ENCODE measurements around the gene KLF5.

The KLF5 gene

GRCh38 chr13:73060251-73061160 lies 1.7 kb downstream of the KLF5 start:
- FAIRE-seq: no peak

DNA sequence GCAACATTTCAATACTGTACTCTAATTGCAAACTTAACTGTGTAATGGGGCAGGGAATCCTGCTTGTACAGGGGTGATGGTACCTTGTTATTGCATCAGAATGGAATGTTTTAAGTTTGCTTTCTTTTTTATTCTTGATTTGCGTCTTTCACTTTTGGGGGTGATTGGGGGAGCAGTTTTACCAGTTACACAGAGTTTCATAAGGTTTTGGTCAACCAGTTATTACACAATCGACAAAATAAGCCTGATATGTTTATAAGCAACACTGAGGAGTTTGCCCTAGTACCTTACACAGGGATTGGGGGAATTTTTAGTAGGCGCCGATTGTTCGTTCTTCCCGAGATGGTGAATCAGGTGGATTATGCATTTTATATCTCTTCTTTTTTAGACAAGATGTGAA lies 2.7 kb downstream of the KLF5 start:
- FAIRE-seq: no peak

GRCh38 chr13:73061876-73062275 lies 3.1 kb downstream of the KLF5 start:
- no peak for FAIRE-seq

GRCh38 chr13:73062468-73062867 lies 3.7 kb downstream of the KLF5 start:
- FAIRE-seq: no peak

DNA sequence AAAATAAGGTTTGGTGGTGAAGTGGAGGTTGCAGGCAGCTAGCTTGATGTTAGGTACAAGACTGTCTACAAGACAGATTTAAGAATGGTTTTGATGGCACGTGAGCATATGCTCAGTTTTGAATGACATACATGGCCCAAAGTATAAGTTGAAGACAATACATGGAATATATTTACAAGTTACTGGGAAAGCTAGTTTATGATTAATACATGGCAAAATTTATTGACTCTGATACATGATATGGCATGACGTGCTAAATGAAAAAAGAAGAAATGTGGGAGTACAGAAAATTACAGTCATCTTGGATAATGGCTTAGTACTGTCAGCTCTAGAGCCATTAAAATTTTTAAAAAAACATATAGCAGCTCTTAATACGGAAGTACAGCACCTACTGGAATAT lies 4.4 kb downstream of the KLF5 start:
- FAIRE-seq: no peak

DNA sequence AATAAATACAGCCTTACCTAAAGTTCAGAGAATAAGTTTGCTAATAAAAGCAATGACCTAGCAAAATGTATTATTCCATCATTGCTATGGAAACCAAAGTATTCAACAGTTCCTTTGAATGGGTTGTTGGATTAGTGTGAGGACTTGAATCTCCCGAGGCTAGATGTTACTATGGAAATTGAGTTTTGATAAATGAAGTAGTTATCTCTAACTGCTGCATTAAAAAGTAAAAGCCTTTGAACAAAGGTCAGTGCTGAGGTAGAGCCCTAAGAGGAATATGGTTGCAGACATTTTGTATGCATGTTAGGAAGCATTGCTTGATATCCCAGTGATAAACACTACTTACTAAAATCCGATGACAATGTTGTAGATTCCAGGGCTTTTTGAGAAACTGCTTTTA lies 6.2 kb downstream of the KLF5 start:
- peak; percentile 36 for FAIRE-seq

DNA sequence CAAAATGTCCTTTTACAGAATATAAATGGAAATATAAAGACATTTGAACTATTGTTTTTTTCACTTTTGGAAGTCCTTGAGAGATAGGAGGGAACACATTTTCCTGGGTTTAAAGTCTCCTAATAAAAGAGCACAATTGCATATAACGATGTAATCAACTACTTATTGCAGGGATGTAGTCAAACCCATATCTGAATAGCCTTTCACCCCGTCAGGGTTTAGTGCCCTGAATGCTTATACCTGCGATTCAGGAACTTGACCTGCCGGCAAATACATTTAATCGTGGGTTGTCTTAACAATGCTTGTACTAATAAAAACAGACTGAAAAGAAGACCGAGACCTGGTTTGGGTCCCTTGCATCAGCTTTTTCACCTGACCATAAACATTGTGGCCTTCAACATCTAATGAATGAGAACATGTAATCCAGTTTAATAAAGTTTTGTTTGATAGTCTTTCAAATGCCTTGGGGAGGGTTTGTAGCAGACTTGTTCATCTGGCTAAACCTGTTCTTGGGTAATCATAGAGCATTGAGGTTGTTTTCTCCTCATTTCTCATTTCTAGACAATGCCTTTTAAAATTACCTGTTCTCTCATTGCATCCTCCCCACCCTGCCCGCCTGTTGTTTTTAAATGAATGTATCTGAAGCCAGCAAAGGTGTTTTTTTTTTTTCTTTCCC lies 7.0 kb downstream of the KLF5 start:
- FAIRE-seq: peak; percentile 55

DNA sequence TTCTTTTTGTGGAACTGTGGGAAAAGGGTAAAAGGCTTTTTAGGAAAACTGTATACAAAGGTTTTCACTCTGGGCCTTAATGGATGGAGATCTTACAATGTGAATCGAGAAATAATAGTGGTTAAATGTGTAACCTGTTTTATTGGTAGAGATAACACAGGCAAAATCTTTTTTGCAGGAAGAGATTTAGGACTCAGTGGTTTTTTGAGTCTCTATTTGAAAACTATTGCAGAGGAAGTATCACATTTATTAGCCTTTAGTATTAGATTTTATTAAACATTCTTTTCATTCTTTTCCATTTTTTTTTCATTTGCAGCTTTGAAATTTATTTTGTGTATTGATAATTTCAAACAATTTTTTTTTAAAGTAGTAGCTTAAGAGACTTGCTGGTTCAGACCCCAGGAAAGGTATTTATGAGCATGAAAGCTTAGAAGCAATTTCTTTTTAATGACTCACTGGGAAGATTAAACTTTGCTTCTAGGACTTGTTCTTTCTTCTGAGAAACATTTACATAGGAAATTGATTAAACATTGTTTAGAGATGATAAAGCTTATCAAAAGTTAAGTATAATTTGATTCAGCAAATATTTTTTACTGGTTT lies 10.5 kb downstream of the KLF5 start:
- FAIRE-seq: peak; percentile 21

DNA sequence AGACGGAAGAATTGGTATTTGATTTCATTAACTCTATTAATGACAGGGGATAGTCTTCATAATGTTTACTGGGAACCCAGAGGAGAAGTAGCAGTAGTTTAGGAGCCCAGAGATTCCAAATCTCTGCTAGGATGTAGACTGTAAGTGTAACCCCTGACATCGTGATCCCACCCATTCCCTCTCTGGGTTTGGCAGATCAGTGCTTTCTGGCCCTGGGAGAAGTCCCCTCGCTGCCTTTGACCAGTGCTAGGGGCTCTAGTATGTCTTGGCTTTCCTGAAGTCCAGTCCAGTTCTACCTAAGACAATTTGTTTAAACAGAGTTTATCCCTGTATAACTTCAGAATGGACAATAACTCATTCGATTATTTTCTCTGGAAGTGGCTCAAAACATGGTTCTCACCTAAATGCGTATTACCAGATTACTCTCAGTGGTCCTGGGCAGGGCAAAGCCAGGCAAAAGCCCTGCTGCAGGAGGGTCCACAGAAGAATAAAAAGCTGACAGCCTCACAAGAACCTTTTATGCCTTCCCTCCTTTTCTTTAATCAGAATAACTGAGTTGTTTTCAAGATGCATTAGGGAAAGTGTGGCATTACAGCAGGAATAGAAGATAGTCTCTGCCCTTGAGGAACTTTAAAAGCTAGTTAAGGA lies 11.8 kb downstream of the KLF5 start:
- no peak for FAIRE-seq

- no peak for FAIRE-seq
Observed at GRCh38 chr13:73072239-73072900, 13.6 kb downstream of the KLF5 start.

DNA sequence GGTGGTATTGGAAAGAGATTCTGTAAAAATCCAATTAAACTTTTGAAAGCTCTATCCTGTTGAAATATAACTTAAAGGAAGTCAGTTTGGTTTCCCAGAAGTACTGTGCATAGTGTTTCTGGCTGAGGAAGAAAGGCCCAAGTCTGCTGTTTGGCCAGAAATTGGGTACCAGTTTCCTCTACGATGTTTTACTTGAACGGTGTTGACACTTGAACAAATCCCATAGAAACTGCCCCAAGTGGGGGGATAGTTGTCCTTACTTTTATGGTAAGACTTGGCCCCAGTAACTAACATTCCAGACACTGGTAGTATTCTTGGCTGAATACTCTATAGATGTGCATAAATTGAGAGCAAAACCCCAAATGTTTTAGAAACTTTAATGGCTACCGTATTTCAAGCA lies 14.2 kb downstream of the KLF5 start:
- no peak for FAIRE-seq

GRCh38 chr13:73074014-73074413 lies 15.2 kb downstream of the KLF5 start:
- FAIRE-seq: no peak

- FAIRE-seq: no peak
Observed at GRCh38 chr13:73074926-73075325, 16.1 kb downstream of the KLF5 start.

DNA sequence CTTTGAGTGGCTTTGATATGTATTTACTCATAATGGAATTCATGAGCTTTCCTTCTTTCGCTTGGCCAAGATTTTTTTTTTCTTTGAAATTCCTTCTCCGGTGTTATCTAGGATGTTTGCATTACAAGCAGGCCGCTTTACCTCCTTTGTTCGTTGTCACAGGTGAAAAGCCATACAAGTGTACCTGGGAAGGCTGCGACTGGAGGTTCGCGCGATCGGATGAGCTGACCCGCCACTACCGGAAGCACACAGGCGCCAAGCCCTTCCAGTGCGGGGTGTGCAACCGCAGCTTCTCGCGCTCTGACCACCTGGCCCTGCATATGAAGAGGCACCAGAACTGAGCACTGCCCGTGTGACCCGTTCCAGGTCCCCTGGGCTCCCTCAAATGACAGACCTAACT lies 16.7 kb downstream of the KLF5 start:
- FAIRE-seq: no peak

- FAIRE-seq: no peak
Observed at GRCh38 chr13:73075954-73076353, 17.1 kb downstream of the KLF5 start.

DNA sequence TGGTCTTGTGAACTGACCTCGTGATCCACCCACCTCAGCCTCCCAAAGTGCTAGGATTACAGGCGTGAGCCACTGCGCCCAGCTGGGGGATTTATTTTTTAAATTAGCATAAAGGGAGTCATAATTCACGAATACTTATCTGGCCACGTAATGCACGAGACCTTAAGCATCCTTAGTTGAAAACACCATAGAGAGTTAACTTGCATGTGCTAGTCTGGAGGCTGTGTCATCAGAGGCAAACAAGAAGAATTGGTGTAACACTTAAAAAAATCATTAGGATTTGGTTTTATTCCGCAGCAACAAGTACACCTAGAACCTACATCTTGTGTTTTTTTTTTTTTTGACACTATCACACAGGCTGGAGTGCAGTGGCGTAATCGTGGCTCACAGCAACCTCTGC lies 19.1 kb downstream of the KLF5 start:
- no peak for FAIRE-seq

- no peak for FAIRE-seq
Observed at GRCh38 chr13:73079359-73079758, 20.6 kb downstream of the KLF5 start.

GRCh38 chr13:73081256-73081915 lies 22.6 kb downstream of the KLF5 start:
- no peak for FAIRE-seq

DNA sequence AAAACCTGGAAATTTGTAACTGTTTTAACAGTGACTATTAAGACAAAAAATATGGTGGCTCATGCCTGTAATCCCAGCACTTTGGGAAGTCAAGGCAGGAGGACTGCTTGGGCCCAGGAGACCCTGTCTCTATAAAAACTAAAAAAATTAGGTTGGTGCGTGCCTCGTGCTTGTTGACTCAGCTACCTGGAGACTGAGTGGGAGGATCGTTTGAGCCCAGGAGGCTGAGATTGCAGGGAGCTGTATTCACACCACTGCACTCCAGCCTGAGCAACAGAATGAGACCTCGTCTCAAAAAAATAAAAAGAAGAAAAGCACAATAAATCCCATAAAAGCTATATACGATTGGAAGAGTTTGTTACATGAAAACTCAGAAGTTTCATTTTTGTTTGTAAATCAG lies 23.7 kb downstream of the KLF5 start:
- no peak for FAIRE-seq

DNA sequence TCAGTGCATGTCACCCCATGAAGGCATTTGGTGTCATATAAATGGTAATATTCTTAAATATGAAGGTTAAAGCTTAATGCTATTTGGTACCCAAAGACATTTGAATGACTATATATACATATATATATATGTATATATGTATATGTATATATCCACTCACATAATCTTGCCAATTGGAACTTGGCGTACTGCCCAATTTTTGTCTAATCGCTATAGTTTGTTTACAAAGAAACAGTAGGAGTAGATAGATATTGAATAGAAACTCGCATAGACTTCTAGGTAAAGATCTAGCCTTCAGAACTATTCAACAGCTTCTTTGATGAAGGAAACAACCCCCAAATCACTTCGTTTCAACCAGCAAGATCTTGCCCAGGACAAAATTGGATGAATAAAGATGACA lies 24.1 kb downstream of the KLF5 start:
- FAIRE-seq: no peak

DNA sequence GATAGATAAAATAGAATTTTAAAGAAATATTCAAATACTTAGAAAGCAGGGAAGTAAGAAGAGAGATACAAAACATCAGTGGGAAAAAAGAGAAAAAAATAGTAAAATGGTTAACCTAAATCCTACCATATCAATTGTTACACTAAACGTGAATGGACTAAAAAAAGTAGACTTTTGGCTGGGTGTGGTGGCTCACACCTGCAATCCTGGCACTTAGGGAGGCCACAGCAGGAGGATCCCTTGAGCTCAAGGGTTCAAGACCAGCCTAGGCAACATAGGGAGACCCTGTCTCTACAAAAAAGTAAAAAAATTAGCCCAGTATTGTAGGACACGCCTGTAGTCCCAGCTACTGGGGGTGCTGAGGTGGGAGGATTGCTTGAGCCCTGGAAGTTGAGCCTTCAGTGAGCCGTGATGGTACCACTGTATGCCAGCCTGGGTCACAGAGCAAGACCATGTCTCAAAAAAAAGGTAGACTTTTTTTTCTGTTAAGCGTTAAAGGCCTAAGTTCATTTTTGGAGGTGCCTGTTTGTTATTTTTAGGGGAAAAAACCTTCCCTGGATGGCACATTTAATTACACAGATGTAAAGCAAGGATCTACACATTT lies 29.6 kb downstream of the KLF5 start:
- FAIRE-seq: no peak

- no peak for FAIRE-seq
Observed at GRCh38 chr13:73089213-73089612, 30.4 kb downstream of the KLF5 start.
